ENCODE measurements around the gene HNRNPA3. TPM values are rescaled to one million over a fixed set of nuclear protein-coding genes. Genes with fewer than 3 reads are reported as not detected.
A peak's percentile ranks its signal among the peaks of the same experiment; 100 is the strongest.

Gene HNRNPA3
- total and polyA plus RNA-seq, 2 of the 13 experiments (the other 11 are each of a cell fraction or from before 2014, with no cell fraction given): 73.3 to 97.7 TPM

GRCh38 chr2:177212106-177212890 lies at the start of gene HNRNPA3 (continued):
- TF ChIP-seq ZMAT5 (CRISPR knock-in tag; IDR thresholded peaks at IDR 0.05; ENCODE audit: borderline replicate concordance, low read depth) (no peak), ETV6 (CRISPR knock-in tag; conservative IDR thresholded peaks at IDR 0.05) (no peak; the same call in 1 of the 2 replicates), ZNF563 (CRISPR knock-in tag; IDR thresholded peaks at IDR 0.05) (no peak; the same call in 1 of the 2 replicates), CSRNP1 (CRISPR knock-in tag; IDR thresholded peaks at IDR 0.05) (no peak), ZNF737 (CRISPR knock-in tag; IDR thresholded peaks at IDR 0.05; ENCODE audit: borderline replicate concordance) (no peak), FOSL2 (CRISPR knock-in tag; IDR thresholded peaks at IDR 0.05) (no peak; the same call in 1 of the 2 replicates), HMGA1 (CRISPR knock-in tag; conservative IDR thresholded peaks at IDR 0.05) (no peak), ZBTB1 (CRISPR knock-in tag; IDR thresholded peaks at IDR 0.05; ENCODE audit: borderline replicate concordance) (no peak), GLMP (CRISPR knock-in tag; IDR thresholded peaks at IDR 0.05; ENCODE audit: borderline replicate concordance) (no peak), ARID5B (CRISPR knock-in tag; IDR thresholded peaks at IDR 0.05) (no peak; the same call in 1 of the 2 replicates), ZNF883 (CRISPR knock-in tag; IDR thresholded peaks at IDR 0.05; ENCODE audit: not compliant biosample characterization) (peak; percentile 44)

All from HepG2 (cell line).